IMR-90 (cell line): Measurements from ENCODE around the gene HEYL. TPM values are rescaled to one million over a fixed set of nuclear protein-coding genes. Genes with fewer than 3 reads are reported as not detected.
A peak's percentile ranks its signal among the peaks of the same experiment; 100 is the strongest.

ENCODE experiments used
- ATAC-seq: fragments of 200-7000 bp; cut with Tn5 transposase; 2 replicates; pipeline ENCODE4 v1.9.1; 2020; ENCODE audit warnings: low read depth, mild to moderate bottlenecking, moderate library complexity
- BruUV-seq: library from RNA; stranded (reverse); fragments of 400-500 nt; replicated peaks from 2 replicates; lab custom pipeline; 2021; lab: Mats Ljungman, UMichigan
- CTCF ChIA-PET: fragments of 300-600 bp; formaldehyde crosslinking; extraction: SDS; loops from one replicate; lab custom pipeline; 2021; ENCODE audit warnings: antibody characterized with exemption; lab: Yijun Ruan, JAX
- POLR2A ChIA-PET: fragments of 300-600 bp; sonication (Branson Sonifier 250); formaldehyde crosslinking; loops from one replicate; lab custom pipeline; 2022; ENCODE audit warnings: antibody characterized with exemption; ENCODE audit not compliant: unreplicated experiment; lab: Charles Lee
- DNase-seq: peaks from one replicate; pipeline ENCODE4 v3.0.0; 2013
- H2AFZ ChIP-seq: replicated peaks from 2 replicates; pipeline ENCODE3; 2013; ENCODE audit warnings: low read length, mild to moderate bottlenecking; ENCODE audit not compliant: poor library complexity
- H2AK5ac ChIP-seq: 2 replicates; pipeline ENCODE4 v1.6.1; 2013; ENCODE audit warnings: low read depth, low read length, inconsistent platforms
- H2AK9ac ChIP-seq: replicated peaks from 2 replicates; pipeline ENCODE3; 2013; ENCODE audit warnings: mild to moderate bottlenecking, low read depth, low read length, moderate library complexity; ENCODE audit not compliant: poor library complexity
- H2BK120ac ChIP-seq: 2 replicates; pipeline ENCODE4 v1.6.1; 2013; ENCODE audit warnings: low read depth, low read length, inconsistent platforms
- H2BK15ac ChIP-seq: 3 replicates; pipeline ENCODE4 v1.6.1; 2013; ENCODE audit warnings: low read depth, low read length, inconsistent platforms
- H2BK20ac ChIP-seq: 2 replicates; pipeline ENCODE4 v1.6.1; 2013; ENCODE audit warnings: low read depth, mild to moderate bottlenecking, inconsistent platforms, low read length, moderate library complexity
- H2BK5ac ChIP-seq: 2 replicates; pipeline ENCODE4 v1.6.1; 2013; ENCODE audit warnings: mild to moderate bottlenecking, low read depth, low read length, inconsistent platforms; ENCODE audit not compliant: poor library complexity, severe bottlenecking
- H3K14ac ChIP-seq: replicated peaks from 2 replicates; pipeline ENCODE4 v1.6.1; 2013; ENCODE audit warnings: low read depth, low read length, inconsistent platforms
- H3K18ac ChIP-seq: 2 replicates; pipeline ENCODE4 v1.6.1; 2013; ENCODE audit warnings: low read depth, low read length, control low read depth
- H3K23ac ChIP-seq: 2 replicates; pipeline ENCODE4 v1.6.1; 2013; ENCODE audit warnings: low read depth, low read length, inconsistent platforms
- H3K27ac ChIP-seq: 2 replicates; pipeline ENCODE4 v1.5.1; 2013; ENCODE audit warnings: mild to moderate bottlenecking, control low read depth, low read length; ENCODE audit not compliant: insufficient read depth
- H3K27me3 ChIP-seq: 2 replicates; pipeline ENCODE4 v1.6.1; 2013; ENCODE audit warnings: low read length; ENCODE audit not compliant: control insufficient read depth, insufficient read depth
- H3K36me3 ChIP-seq: 2 replicates; pipeline ENCODE4 v1.6.1; 2013; ENCODE audit warnings: low read length, mixed read lengths; ENCODE audit not compliant: control insufficient read depth, insufficient read depth
- H3K4ac ChIP-seq: 2 replicates; pipeline ENCODE4 v1.6.1; 2013; ENCODE audit warnings: low read depth, low read length, inconsistent platforms
- H3K4me1 ChIP-seq: 2 replicates; pipeline ENCODE4 v1.6.1; 2013; ENCODE audit warnings: low read length, mixed read lengths; ENCODE audit not compliant: control insufficient read depth, insufficient read depth
- H3K4me2 ChIP-seq: 2 replicates; pipeline ENCODE4 v1.6.1; 2013; ENCODE audit warnings: low read depth, mild to moderate bottlenecking, control low read depth, low read length, moderate library complexity
- H3K4me3 ChIP-seq: 2 replicates; pipeline ENCODE4 v1.5.1; 2013; ENCODE audit warnings: low read depth, mild to moderate bottlenecking, control low read depth, low read length, moderate library complexity; ENCODE audit not compliant: insufficient read depth
- H3K56ac ChIP-seq: 2 replicates; pipeline ENCODE4 v1.6.1; 2013; ENCODE audit warnings: low read length, inconsistent platforms; ENCODE audit not compliant: insufficient read depth; ENCODE audit errors: extremely low read depth
- H3K79me1 ChIP-seq, 2 experiments: 2 replicates each; pipeline ENCODE4 v1.6.1; 2013; ENCODE audit warnings: low read length in 2 of 2, inconsistent platforms in 1 of 2, low read depth in 1 of 2
- H3K9ac ChIP-seq: 2 replicates; pipeline ENCODE4 v1.6.1; 2013; ENCODE audit warnings: low read depth, low read length, control low read depth
- H3K9me1 ChIP-seq: 2 replicates; pipeline ENCODE4 v1.6.1; 2013; ENCODE audit warnings: low read length, inconsistent platforms; ENCODE audit not compliant: insufficient read depth
- H3K9me3 ChIP-seq: 2 replicates; pipeline ENCODE4 v1.6.1; 2013; ENCODE audit warnings: low read length; ENCODE audit not compliant: control insufficient read depth, insufficient read depth
- H4K20me1 ChIP-seq: 2 replicates; pipeline ENCODE4 v1.6.1; 2013; ENCODE audit warnings: low read length, inconsistent platforms; ENCODE audit not compliant: insufficient read depth
- H4K5ac ChIP-seq: 2 replicates; pipeline ENCODE4 v1.6.1; 2013; ENCODE audit warnings: mild to moderate bottlenecking, low read depth, low read length, control low read depth
- H4K8ac ChIP-seq, 2 experiments: 2 replicates each; pipeline ENCODE4 v1.6.1; 2013; ENCODE audit warnings: low read depth in 2 of 2, low read length in 2 of 2, control low read depth in 1 of 2, inconsistent platforms in 1 of 2
- H4K91ac ChIP-seq: 2 replicates; pipeline ENCODE4 v1.6.1; 2013; ENCODE audit warnings: low read depth, low read length, inconsistent platforms; ENCODE audit not compliant: insufficient read depth
- BHLHE40 ChIP-seq: fragments of 150-350 bp; IDR thresholded peaks from 2 replicates; pipeline ENCODE4 v1.6.1; 2016; ENCODE audit warnings: mild to moderate bottlenecking, low read depth, low read length
- RCOR1 ChIP-seq: IDR thresholded peaks from 2 replicates; pipeline ENCODE4 v1.6.1; 2012; ENCODE audit warnings: mild to moderate bottlenecking, low read length, improper control_type of control experiment; ENCODE audit not compliant: insufficient replicate concordance
- WGBS, 2 experiments: methylation state at CpG; one replicate each; pipeline versions ENCODE4 v1.1.5 to v1.1.7; 2013; ENCODE audit warnings: missing lambda C conversion rate in 2 of 2; ENCODE audit not compliant: insufficient read length in 1 of 2; ENCODE audit errors: extremely low coverage in 2 of 2; 5-methylcytosine and 5-hydroxymethylcytosine counted together
- dilution Hi-C: fragments of 300-500 bp; cut with HindIII; formaldehyde crosslinking; loops from one replicate; pipeline ENCODE4 v1.14.3; 2018; ENCODE audit warnings: low sequenced_read_pairs; ENCODE audit not compliant: unreplicated experiment
- in situ Hi-C: fragments of 300-500 bp; cut with MboI; formaldehyde crosslinking; loops from 3 replicates; pipeline ENCODE4 v1.14.3; 2019; ENCODE audit warnings: low sequenced_read_pairs, inconsistent platforms, mixed read lengths
- intact Hi-C: fragments of 100-400 bp; cut with micrococcal nuclease; formaldehyde crosslinking; loops from 2 replicates; pipeline ENCODE4 v1.10.0; 2022
- polyA plus RNA-seq, 3 experiments: library from polyadenylated mRNA; depleted of rRNA; stranded (reverse); fragments of >200 nt; gene quantifications; 2 replicates each; pipeline ENCODE4 v1.2.3, GENCODE V29; 2012; ENCODE audit warnings: low replicate concordance in 1 of 3
- total RNA-seq: library from RNA; depleted of rRNA; stranded (reverse); fragments of >200 nt; gene quantifications from 2 replicates; pipeline ENCODE4 v1.2.3, GENCODE V29; 2012

The HEYL gene
- total and polyA plus RNA-seq, 2 of the 4 experiments (the other 2 are of a cell fraction), result 0.02 TPM; not detected in 1

DNA sequence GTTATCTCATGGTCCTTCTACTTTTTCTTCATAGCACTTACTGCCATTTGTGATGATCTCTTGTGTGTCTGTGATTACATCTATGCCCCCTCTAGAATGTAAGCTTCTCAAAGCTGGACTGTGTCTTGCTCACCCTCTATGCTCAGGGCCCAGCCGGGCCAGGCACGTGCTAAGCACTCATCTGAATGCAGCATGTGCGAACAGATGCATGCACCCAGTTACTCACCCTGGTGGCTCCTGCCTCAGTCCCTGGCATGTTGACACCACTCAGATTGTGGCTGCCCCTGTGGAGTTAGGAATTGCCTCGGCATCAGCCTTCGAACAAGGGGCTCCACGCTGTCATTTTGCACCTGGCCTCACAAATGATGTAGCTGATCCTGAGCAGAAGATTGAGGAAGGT, 43.3 kb downstream of the HEYL start:
- Histone ChIP-seq H4K5ac (no peak overlapping the region), H2AK9ac (no peak overlapping the region), H3K36me3 (no peaks in the 10 kb centered on the region), H4K8ac (no peak overlapping the region), H2AFZ (no peak overlapping the region), H3K79me1 (no peaks in the 10 kb centered on the region), H2BK15ac (no peak overlapping the region), H3K56ac (no peak overlapping the region), H2BK120ac (no peak overlapping the region), H3K9me1 (no peaks in the 10 kb centered on the region), H3K9me3 (no peaks in the 10 kb centered on the region), H3K4me3 (no peak overlapping the region), H2BK20ac (no peak overlapping the region), H3K27me3 (peaks cover 41% of the 10 kb centered on the region), H4K91ac (no peak overlapping the region), H2AK5ac (no peak overlapping the region), H3K27ac (no peak overlapping the region), H3K18ac (no peak overlapping the region), H2BK5ac (no peak overlapping the region), H3K4me2 (no peak overlapping the region), H3K4me1 (no peaks in the 10 kb centered on the region), H3K4ac (no peak overlapping the region), H4K20me1 (no peaks in the 10 kb centered on the region), H3K9ac (no peak overlapping the region), H3K23ac (no peak overlapping the region), H3K14ac (no peak overlapping the region)
- ATAC-seq (no peak), DNase-seq (no peak)
- in situ Hi-C loops (loop anchor here (10.0 kb wide), 1 partner anchor 119 kb away; no protein-coding TSS in a partner anchor), dilution Hi-C loops (no loop called here), intact Hi-C loops (no loop called here)
- ChIA-PET CTCF (no interaction called here), POLR2A (no interaction called here)
- TF ChIP-seq BHLHE40 (peak; percentile 45; the same call in 1 of the 2 replicates), RCOR1 (no peak)
- BruUV-seq, result no TSS peak
- WGBS, 2 experiments, result 42% methylated on average over 3 of the region's 6 CpGs; no CpG with 5 or more reads in 1 of the 2 experiments
